Skeletal muscle tissue (tissue), 4 donors: Measurements from ENCODE around the gene TPRN. TPM values are rescaled to one million over a fixed set of nuclear protein-coding genes. Genes with fewer than 3 reads are reported as not detected.

Experiments
- H3K27ac ChIP-seq: one replicate; pipeline ENCODE4 v1.7.0; 2013; ENCODE audit warnings: mild to moderate bottlenecking, low read depth, low read length, inconsistent platforms
- H3K27me3 ChIP-seq, 3 donors: one replicate each; pipeline ENCODE4 v1.7.0; 2013; ENCODE audit warnings: low read length in 3 of 3; ENCODE audit not compliant: control insufficient read depth in 3 of 3, insufficient read depth in 3 of 3
- H3K36me3 ChIP-seq, 3 donors: one replicate each; pipeline ENCODE4 v1.7.0; 2013; ENCODE audit warnings: low read length in 3 of 3; ENCODE audit not compliant: control insufficient read depth in 3 of 3, insufficient read depth in 3 of 3
- H3K4me1 ChIP-seq, 3 donors: one replicate each; pipeline ENCODE4 v1.7.0; 2013; ENCODE audit warnings: low read length in 3 of 3, mild to moderate bottlenecking in 3 of 3; ENCODE audit not compliant: control insufficient read depth in 3 of 3, insufficient read depth in 3 of 3
- H3K4me3 ChIP-seq, 3 donors: one replicate each; pipeline ENCODE4 v1.7.0; 2013; ENCODE audit warnings: low read length in 3 of 3
- H3K9ac ChIP-seq, 3 donors: one replicate each; pipeline ENCODE4 v1.7.0; 2013; ENCODE audit warnings: low read length in 3 of 3, mild to moderate bottlenecking in 3 of 3, moderate library complexity in 2 of 3, low read depth in 1 of 3
- H3K9me3 ChIP-seq, 3 donors: one replicate each; pipeline ENCODE4 v1.7.0; 2013; ENCODE audit warnings: low read length in 3 of 3; ENCODE audit not compliant: control insufficient read depth in 3 of 3
- total RNA-seq: library from RNA; depleted of rRNA; stranded (reverse); fragments of >200 nt; gene quantifications from one replicate; pipeline ENCODE4 v1.2.3, GENCODE V29; 2014
- donor health status: Osteomylitis.

TPRN gene
- total RNA-seq, 1 donor from 2014 or later, result 2.6 TPM

- Histone ChIP-seq H3K27ac (peak within 1 kb of the TSS; percentile 90), H3K36me3 (no peaks in the 10 kb centered on the region), H3K4me3 (peak within 1 kb of the TSS; percentile 81 to 89 (median 89)), H3K9ac (peak within 1 kb of the TSS; percentile 90 to 99 (median 91)), H3K27me3 (peaks cover 31 to 35% (median 31%) of the 10 kb centered on the region in 3 donors), H3K9me3 (no peaks in the 10 kb centered on the region), H3K4me1 (peaks cover 12 to 24% (median 13%) of the 10 kb centered on the region in 3 donors)
Measured at GRCh38 chr9:137224830-137225694, 24.5 kb upstream of the TPRN start, which contains the start of gene CYSRT1. CYSRT1 (plus strand) TSS chr9:137225174; CDS start chr9:137225622, 448 bp downstream.

GRCh38 chr9:137223078-137223970, 22.8 kb upstream of the TPRN start:
- Histone ChIP-seq H3K27me3 (peaks cover 15 to 18% (median 16%) of the 10 kb centered on the region in 3 donors), H3K4me1 (peaks cover 12 to 32% (median 13%) of the 10 kb centered on the region in 3 donors), H3K9me3 (no peaks in the 10 kb centered on the region), H3K9ac (peak overlapping the region; percentile 90 to 99 (median 91)), H3K36me3 (no peaks in the 10 kb centered on the region), H3K4me3 (peak overlapping the region; percentile 81 to 89 (median 89)), H3K27ac (peak overlapping the region; percentile 90)

GRCh38 chr9:137222190-137223077, 21.9 kb upstream of the TPRN start, which contains the start of gene RNF208:
RNF208 (minus strand) TSS chr9:137222240; CDS start chr9:137221212, 1,028 bp downstream.
- peaks cover 11 to 13% (median 11%) of the 10 kb centered on the region in 3 donors for H3K27me3 ChIP-seq
- no peaks in the 10 kb centered on the region for H3K9me3 ChIP-seq
- peaks cover 17 to 39% (median 19%) of the 10 kb centered on the region in 3 donors for H3K4me1 ChIP-seq
- no peaks in the 10 kb centered on the region for H3K36me3 ChIP-seq
- H3K9ac ChIP-seq, result peak within 1 kb of the TSS; percentile 80 to 90 (median 86)
- H3K27ac ChIP-seq, result peak within 1 kb of the TSS; percentile 90
- H3K4me3 ChIP-seq, result peak within 1 kb of the TSS; percentile 68 to 89 (median 89)

GRCh38 chr9:137221506-137222111, 21.1 kb upstream of the TPRN start:
- Histone ChIP-seq H3K27ac (no peak overlapping the region), H3K9ac (peak overlapping the region in 1 of 3 donors; percentile 60), H3K36me3 (no peaks in the 10 kb centered on the region), H3K4me3 (peak overlapping the region; percentile 22 to 36 (median 30)), H3K27me3 (peaks cover 4 to 7% (median 5%) of the 10 kb centered on the region in 3 donors), H3K9me3 (no peaks in the 10 kb centered on the region), H3K4me1 (peaks cover 20 to 42% (median 26%) of the 10 kb centered on the region in 3 donors)

- Histone ChIP-seq H3K27me3 (peaks cover 0 to 2% (median under 1%) of the 10 kb centered on the region in 3 donors), H3K36me3 (no peaks in the 10 kb centered on the region), H3K4me1 (peaks cover 20 to 43% (median 27%) of the 10 kb centered on the region in 3 donors), H3K27ac (no peak overlapping the region), H3K4me3 (no peak overlapping the region), H3K9ac (no peak overlapping the region), H3K9me3 (no peaks in the 10 kb centered on the region)
Measured at GRCh38 chr9:137221095-137221505, 20.6 kb upstream of the TPRN start.

- H3K36me3 ChIP-seq, result peaks cover 0 to 2% (median 0%) of the 10 kb centered on the region in 3 donors
- H3K27me3 ChIP-seq, result no peaks in the 10 kb centered on the region
- H3K27ac ChIP-seq, result no peak overlapping the region
- H3K4me1 ChIP-seq, result peaks cover 20 to 43% (median 27%) of the 10 kb centered on the region in 3 donors
- no peak overlapping the region for H3K4me3 ChIP-seq
- no peaks in the 10 kb centered on the region for H3K9me3 ChIP-seq
- no peak overlapping the region for H3K9ac ChIP-seq
Measured at GRCh38 chr9:137220317-137221094, 20.0 kb upstream of the TPRN start.

GRCh38 chr9:137219757-137220316, 19.3 kb upstream of the TPRN start:
- H3K4me1 ChIP-seq, result peaks cover 20 to 43% (median 27%) of the 10 kb centered on the region in 3 donors

GRCh38 chr9:137218754-137219271, 18.3 kb upstream of the TPRN start:
- no peak overlapping the region for H3K27ac ChIP-seq
- H3K27me3 ChIP-seq, result no peaks in the 10 kb centered on the region
- peaks cover 16 to 34% (median 22%) of the 10 kb centered on the region in 3 donors for H3K4me1 ChIP-seq
- no peak overlapping the region for H3K4me3 ChIP-seq
- peaks cover 0 to 2% (median 0%) of the 10 kb centered on the region in 3 donors for H3K36me3 ChIP-seq
- H3K9ac ChIP-seq, result peak overlapping the region in 2 of 3 donors; percentile 8 to 80
- H3K9me3 ChIP-seq, result no peaks in the 10 kb centered on the region

More at GRCh38 chr9:137219757-137220316, 19.3 kb upstream of the TPRN start:
- no peaks in the 10 kb centered on the region for H3K27me3 ChIP-seq
- H3K4me3 ChIP-seq, result no peak overlapping the region
- H3K36me3 ChIP-seq, result peaks cover 0 to 2% (median 0%) of the 10 kb centered on the region in 3 donors
- H3K9me3 ChIP-seq, result no peaks in the 10 kb centered on the region
- H3K9ac ChIP-seq, result no peak overlapping the region
- no peak overlapping the region for H3K27ac ChIP-seq
